ENCODE results near the gene DPY19L3.

GRCh38 chr19:32450217-32450616 lies 44.6 kb downstream of the DPY19L3 start:
- TF ChIP-seq CTCF (IDR thresholded peaks at IDR 0.05; ENCODE audit: poor library complexity, severe bottlenecking) (no peak), MXI1 (conservative IDR thresholded peaks at IDR 0.05; ENCODE audit: poor library complexity, severe bottlenecking) (no peak), EZH2 (IDR thresholded peaks at IDR 0.05; ENCODE audit: borderline replicate concordance, insufficient read depth, low read length, poor library complexity, severe bottlenecking) (no peak), EP300 (conservative IDR thresholded peaks at IDR 0.05; ENCODE audit: poor library complexity, severe bottlenecking) (no peak), POLR2AphosphoS5 (IDR thresholded peaks at IDR 0.05) (no peak), RAD21 (conservative IDR thresholded peaks at IDR 0.05) (no peak), REST (IDR thresholded peaks at IDR 0.05; ENCODE audit: borderline replicate concordance) (no peak), SMC3 (conservative IDR thresholded peaks at IDR 0.05; ENCODE audit: poor library complexity) (no peak), TAF1 (IDR thresholded peaks at IDR 0.05; ENCODE audit: low read depth) (no peak)

Measured in neural cell (in vitro differentiated cells).